Psoas muscle (tissue), 8 donors: ENCODE measurements around the gene SORCS3. TPM values are rescaled to one million over a fixed set of nuclear protein-coding genes. Genes with fewer than 3 reads are reported as not detected.

Source experiments
- ATAC-seq, 4 donors: fragments of 200-7000 bp; cut with Tn5 transposase; one replicate each; pipeline ENCODE4 v1.9.1; 2020; ENCODE audit warnings: moderate library complexity in 3 of 4, mild to moderate bottlenecking in 2 of 4
- DNase-seq, 2 donors: peaks; one replicate each; pipeline ENCODE4 v3.0.0-alpha.2; 2020
- H3K27ac ChIP-seq: fragments of 200-600 bp; one replicate; pipeline ENCODE4 v1.8.0; 2022
- H3K27me3 ChIP-seq, 3 donors: fragments of 200-600 bp in 1 of 3; one replicate each; pipeline versions ENCODE4 v1.6.1 to v1.8.0; 2013 to 2022; ENCODE audit warnings: low read length in 2 of 3, mild to moderate bottlenecking in 2 of 3, moderate library complexity in 1 of 3; ENCODE audit not compliant: insufficient read depth in 3 of 3
- H3K36me3 ChIP-seq, 2 donors: fragments of 200-600 bp in 1 of 2; one replicate each; pipeline versions ENCODE4 v1.6.1 to v1.8.0; 2013 to 2022; ENCODE audit warnings: low read depth in 1 of 2, mild to moderate bottlenecking in 1 of 2, moderate library complexity in 1 of 2; ENCODE audit not compliant: insufficient read depth in 1 of 2
- H3K4me1 ChIP-seq: fragments of 200-600 bp; one replicate; pipeline ENCODE4 v1.8.0; 2022
- H3K4me3 ChIP-seq: fragments of 200-600 bp; one replicate; pipeline ENCODE4 v1.8.0; 2022; ENCODE audit warnings: mild to moderate bottlenecking
- H3K9me3 ChIP-seq: fragments of 200-600 bp; one replicate; pipeline ENCODE4 v1.8.0; 2022
- CTCF ChIP-seq: fragments of 200-600 bp; IDR thresholded peaks from one replicate; pipeline ENCODE4 v1.8.0; 2022; ENCODE audit warnings: antibody characterized with exemption
- WGBS, 3 donors: extraction: QIAGEN DNeasy Blood & Tissue Kit; methylation state at CpG; one replicate each; pipeline versions ENCODE4 v1.1.6 to v1.1.7; 2013; 5-methylcytosine and 5-hydroxymethylcytosine counted together
- intact Hi-C, 2 donors: fragments of 100-400 bp; cut with DNase I; formaldehyde crosslinking; loops; one replicate each; pipeline versions ENCODE4 v1.11.0 to v1.14.2; 2022
- polyA plus RNA-seq, 3 donors: library from polyadenylated mRNA; stranded (reverse); fragments of 200-250 nt; gene quantifications; one replicate each; pipeline ENCODE4 v1.2.3, GENCODE V29; 2013
- total RNA-seq, 4 donors: library from RNA; stranded (reverse); fragmentation: NEBNext Ultra II Directional in 2 of 4; extraction: Animal tissue kit (Norgen Biotek cat#: 25700) in 2 of 4; gene quantifications; one replicate each; pipeline versions ENCODE4 v1.2.1 to v1.2.4, GENCODE V29; 2021 to 2023
- donor health status: healthy with polysubstance abuse.
- donor health status: DM: no; HTN: no; CAD: no; lungs with moderate emphysema.
- donor health status: Bipolar disorder and iron deficiency.
- donor health status: healthy.
- donor health status: DM: yes; HTN: yes; CAD: no.
- donor health status: DM: no; HTN: no; CAD: no.
- donor health status: DM: no; HTN: no; CAD: no.
- donor health status: DM: yes; HTN: yes; CAD: no.

Gene SORCS3
- total and polyA plus RNA-seq, 7 donors: 0.01 TPM; not detected in 6

GRCh38 chr10:104947314-104947713, 306.2 kb downstream of the SORCS3 start:
- ATAC-seq: no peak
- H3K36me3 ChIP-seq: no peaks in the 10 kb centered on the region
- intact Hi-C loops: no loop called here
- no peak overlapping the region for H3K27ac ChIP-seq
- no peaks in the 10 kb centered on the region for H3K27me3 ChIP-seq
- no peak overlapping the region for H3K4me3 ChIP-seq
- no peak for DNase-seq
- 80 to 84% (median 82%) methylated on average over 9 of the region's 9 CpGs for WGBS, 3 donors
- peaks cover 7% of the 10 kb centered on the region for H3K9me3 ChIP-seq
- TF ChIP-seq CTCF: no peak
- H3K4me1 ChIP-seq: no peaks in the 10 kb centered on the region

DNA sequence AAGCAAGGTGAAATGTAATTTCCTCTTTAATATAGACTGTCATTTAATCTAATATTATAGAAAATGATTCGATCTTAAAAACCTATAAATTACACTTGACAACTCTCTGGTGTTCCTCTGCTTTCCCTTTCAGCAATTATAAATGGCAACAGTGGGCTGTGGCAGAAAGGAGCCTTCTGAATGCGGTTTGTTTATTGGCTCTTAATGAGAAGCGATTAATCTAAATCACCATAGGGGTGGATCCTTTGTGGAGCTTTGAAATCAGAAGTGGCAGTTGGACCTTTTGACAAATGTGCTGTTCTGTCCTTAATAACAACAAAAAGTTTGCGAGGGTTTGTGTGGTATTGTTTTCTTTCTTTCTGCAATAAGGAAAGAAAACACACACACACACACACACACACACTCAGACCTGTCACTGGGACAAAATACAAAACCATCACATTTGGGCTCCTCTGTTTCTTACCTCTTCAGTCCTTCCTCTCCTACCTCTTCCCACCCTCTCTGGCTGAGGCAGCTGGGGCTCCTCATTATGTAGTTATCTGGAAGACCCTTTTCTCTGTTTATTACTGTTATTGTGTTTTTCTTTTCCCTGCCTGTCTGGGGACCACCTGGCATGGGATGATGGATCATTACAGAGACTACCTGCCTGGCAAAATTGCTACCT, 316.2 kb downstream of the SORCS3 start:
- Histone ChIP-seq H3K27ac (no peak overlapping the region), H3K9me3 (no peaks in the 10 kb centered on the region), H3K4me1 (no peaks in the 10 kb centered on the region), H3K4me3 (no peak overlapping the region), H3K36me3 (no peaks in the 10 kb centered on the region), H3K27me3 (no peaks in the 10 kb centered on the region)
- DNase-seq (no peak), ATAC-seq (no peak)
- TF ChIP-seq CTCF: no peak
- intact Hi-C loops: no loop called here
- WGBS, 3 donors: 69 to 76% (median 71%) methylated on average over 4 of the region's 4 CpGs

DNA sequence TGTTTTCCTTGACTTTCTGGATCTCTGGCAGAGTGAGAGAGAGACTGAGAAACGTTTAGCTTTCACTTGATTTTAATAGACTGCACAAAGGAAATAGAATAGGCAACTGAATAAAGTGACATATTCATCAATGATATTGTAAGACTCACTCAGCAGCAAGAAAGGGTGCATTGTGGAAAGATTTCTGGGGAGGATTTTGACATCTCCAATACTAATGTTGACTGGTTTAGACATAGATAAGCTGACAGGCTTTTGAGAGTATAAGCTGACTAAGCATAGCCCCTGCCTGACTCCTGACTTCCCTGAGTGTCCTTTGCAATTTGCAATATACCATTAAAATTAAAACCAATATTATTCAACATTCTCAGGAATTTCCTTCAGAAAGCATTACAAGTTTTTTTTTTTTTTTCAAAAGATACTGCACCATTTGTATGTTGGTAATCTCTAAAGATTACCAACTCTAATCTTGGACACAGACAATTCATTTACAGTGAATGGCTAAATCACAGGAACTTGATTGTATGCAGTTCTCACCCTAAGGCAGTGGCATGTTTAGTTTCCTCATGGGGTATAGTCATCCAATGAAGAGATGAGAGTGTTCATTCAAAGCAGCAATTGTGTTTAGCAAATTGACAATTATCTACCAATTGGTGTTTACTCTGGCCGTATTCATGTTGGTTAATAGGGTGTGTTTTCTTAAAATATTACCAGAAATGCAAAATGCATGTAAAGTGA, 325.6 kb downstream of the SORCS3 start:
- DNase-seq (no peak), ATAC-seq (no peak)
- H3K9me3 ChIP-seq: no peaks in the 10 kb centered on the region
- H3K27ac ChIP-seq: no peak overlapping the region
- H3K4me3 ChIP-seq: no peak overlapping the region
- no peak for TF ChIP-seq CTCF
- H3K4me1 ChIP-seq: no peaks in the 10 kb centered on the region
- no peaks in the 10 kb centered on the region for H3K27me3 ChIP-seq
- no peaks in the 10 kb centered on the region for H3K36me3 ChIP-seq
- intact Hi-C loops: no loop called here
- 43 to 53% (median 49%) methylated on average over 2 of the region's 2 CpGs for WGBS, 3 donors

GRCh38 chr10:104980368-104980767, 339.3 kb downstream of the SORCS3 start:
- intact Hi-C loops: no loop called here
- Histone ChIP-seq H3K36me3 (no peaks in the 10 kb centered on the region), H3K4me3 (no peak overlapping the region), H3K27me3 (no peaks in the 10 kb centered on the region), H3K9me3 (no peaks in the 10 kb centered on the region), H3K27ac (no peak overlapping the region), H3K4me1 (no peaks in the 10 kb centered on the region)
- ATAC-seq (no peak), DNase-seq (no peak)
- 74 to 78% (median 77%) methylated on average over 2 of the region's 2 CpGs for WGBS, 3 donors
- TF ChIP-seq CTCF: no peak
